Gastrocnemius medialis (tissue), 4 donors: ENCODE results near the gene MEIS2. TPM values are rescaled to one million over a fixed set of nuclear protein-coding genes. Genes with fewer than 3 reads are reported as not detected.

ENCODE experiments used
- ATAC-seq, 2 donors: fragments of 150-250 bp; one replicate each; pipeline ENCODE4 v1.9.1; 2016
- DNase-seq, 2 donors: peaks; one replicate each; pipeline ENCODE4 v3.0.0-alpha.2; 2019
- H3K27ac ChIP-seq, 4 donors: fragments of 200-600 bp; sonication (generic); 1 replicate in 1 of 4; 2 replicates in 3 of 4; pipeline ENCODE4 v1.5.1; 2016 to 2018; ENCODE audit warnings: mild to moderate bottlenecking in 2 of 4, moderate library complexity in 1 of 4
- H3K27me3 ChIP-seq, 3 donors: fragments of 200-600 bp; sonication (generic) in 2 of 3; 1 replicate in 1 of 3; 2 replicates in 2 of 3; pipeline versions ENCODE4 v1.5.1 to v1.6.0; 2016 to 2019; ENCODE audit warnings: mild to moderate bottlenecking in 1 of 3, moderate library complexity in 1 of 3
- H3K36me3 ChIP-seq, 2 donors: fragments of 200-600 bp; sonication (generic) in 1 of 2; one replicate each; pipeline ENCODE4 v1.5.1; 2017 to 2018
- H3K4me1 ChIP-seq, 2 donors: fragments of 200-600 bp; sonication (generic) in 1 of 2; one replicate each; pipeline ENCODE4 v1.5.1; 2016 to 2017; ENCODE audit warnings: mild to moderate bottlenecking in 2 of 2
- H3K4me3 ChIP-seq, 4 donors: fragments of 200-600 bp; sonication (generic) in 3 of 4; 1 replicate in 1 of 4; 2 replicates in 3 of 4; pipeline ENCODE4 v1.5.1; 2016 to 2019; ENCODE audit warnings: mild to moderate bottlenecking in 2 of 4
- H3K9me3 ChIP-seq, 3 donors: fragments of 200-600 bp; sonication (generic) in 2 of 3; 1 replicate in 1 of 3; 2 replicates in 2 of 3; pipeline ENCODE4 v1.5.1; 2016 to 2019
- CTCF ChIP-seq, 5 experiments: fragments of 450-650 bp in 3 of 5; fragments of 200-600 bp in 2 of 5; sonication (generic) in 2 of 5; IDR thresholded peaks in 4 of 5; conservative IDR thresholded peaks in 1 of 5; 1 replicate in 4 of 5; 2 replicates in 1 of 5; pipeline ENCODE4 v1.5.1; 2016 to 2019; ENCODE audit warnings: antibody characterized with exemption in 5 of 5, mild to moderate bottlenecking in 3 of 5, moderate library complexity in 3 of 5
- POLR2A ChIP-seq, 2 donors: fragments of 450-650 bp; IDR thresholded peaks; one replicate each; pipeline ENCODE4 v1.6.1; 2017; ENCODE audit warnings: antibody characterized with exemption in 2 of 2, mild to moderate bottlenecking in 2 of 2, moderate library complexity in 2 of 2
- in situ Hi-C, 4 donors: fragments of 200-750 bp; cut with MboI; loops; one replicate each; pipeline versions ENCODE4 v1.15.0 to v1.8.0; 2017; ENCODE audit warnings: low sequenced_read_pairs in 4 of 4
- intact Hi-C: fragments of 100-400 bp; cut with DNase I; formaldehyde crosslinking; loops from one replicate; pipeline ENCODE4 v1.15.1; 2023; ENCODE audit warnings: low total_unique reads
- total RNA-seq, 4 donors: library from RNA; depleted of rRNA; stranded (reverse); fragments of >200 nt; gene quantifications; one replicate each; pipeline versions ENCODE4 v1.1.0 to v1.2.3, GENCODE V29; 2016

The MEIS2 gene
- total RNA-seq, 4 donors from 2014 or later: 0.31 to 1.8 (median 0.40) TPM; not detected in 1

GRCh38 chr15:37100966-37101215 lies 542 bp upstream of the MEIS2 start:
- peaks cover 92 to 98% (median 98%) of the 10 kb centered on the region in 3 donors for H3K27me3 ChIP-seq
- ATAC-seq (peak in 1 of 2 donors; percentile 22), DNase-seq (no peak)
- peaks cover 26 to 43% of the 10 kb centered on the region in 2 donors for H3K4me1 ChIP-seq
- no peaks in the 10 kb centered on the region for H3K9me3 ChIP-seq
- TF ChIP-seq POLR2A (IDR thresholded peaks at IDR 0.05) (no peak), CTCF (IDR thresholded peaks at IDR 0.05 in 4 of 5, conservative IDR thresholded peaks at IDR 0.05 in 1 of 5) (no peak)
- peak overlapping the region; percentile 65 to 93 (median 72) for H3K4me3 ChIP-seq
- intact Hi-C loops (loop anchor here (5.0 kb wide), 1 partner anchor 219 kb away; no protein-coding TSS in a partner anchor), in situ Hi-C loops (loop anchor here in 3 of 4 donors (25.0 kb wide), 1 partner anchor 214 kb away; no protein-coding TSS in a partner anchor)
- no peaks in the 10 kb centered on the region for H3K36me3 ChIP-seq
- H3K27ac ChIP-seq: peak overlapping the region; percentile 32 to 75 (median 64)

GRCh38 chr15:37099319-37100108 lies 835 bp downstream of the MEIS2 start:
- TF ChIP-seq CTCF (IDR thresholded peaks at IDR 0.05 in 4 of 5, conservative IDR thresholded peaks at IDR 0.05 in 1 of 5) (no peak), POLR2A (IDR thresholded peaks at IDR 0.05) (no peak)
- H3K27ac ChIP-seq: peak overlapping the region; percentile 32 to 75 (median 64)
- H3K36me3 ChIP-seq: no peaks in the 10 kb centered on the region
- DNase-seq (no peak), ATAC-seq (no peak)
- peaks cover 26 to 53% of the 10 kb centered on the region in 2 donors for H3K4me1 ChIP-seq
- peak overlapping the region; percentile 65 to 93 (median 72) for H3K4me3 ChIP-seq
- H3K9me3 ChIP-seq: no peaks in the 10 kb centered on the region
- H3K27me3 ChIP-seq: peaks cover 87 to 98% (median 98%) of the 10 kb centered on the region in 3 donors
- in situ Hi-C loops: loop anchor here in 3 of 4 donors (25.0 kb wide), 1 partner anchor 212 kb away; no protein-coding TSS in a partner anchor
- intact Hi-C loops: loop anchor here (5.0 kb wide), 1 partner anchor 217 kb away; no protein-coding TSS in a partner anchor

- Histone ChIP-seq H3K27me3 (peaks cover 86 to 98% (median 98%) of the 10 kb centered on the region in 3 donors), H3K9me3 (no peaks in the 10 kb centered on the region), H3K27ac (peak overlapping the region in 3 of 4 donors; percentile 26 to 71 (median 46)), H3K4me1 (peaks cover 26 to 53% of the 10 kb centered on the region in 2 donors), H3K4me3 (peak overlapping the region; percentile 65 to 93 (median 72)), H3K36me3 (no peaks in the 10 kb centered on the region)
- DNase-seq: no peak
- intact Hi-C loops (no loop called here), in situ Hi-C loops (no loop called here)
- TF ChIP-seq CTCF (IDR thresholded peaks at IDR 0.05 in 4 of 5, conservative IDR thresholded peaks at IDR 0.05 in 1 of 5) (no peak), POLR2A (IDR thresholded peaks at IDR 0.05) (no peak)
- peak; percentile 18 to 21 for ATAC-seq
Measured at GRCh38 chr15:37098468-37099318, 1.7 kb downstream of the MEIS2 start.

- Histone ChIP-seq H3K27ac (peak overlapping the region in 2 of 4 donors; percentile 23 to 24), H3K36me3 (no peaks in the 10 kb centered on the region), H3K9me3 (no peaks in the 10 kb centered on the region), H3K27me3 (peaks cover 82 to 91% (median 84%) of the 10 kb centered on the region in 3 donors), H3K4me3 (peak overlapping the region; percentile 65 to 93 (median 72)), H3K4me1 (peaks cover 20 to 51% of the 10 kb centered on the region in 2 donors)
- no peak for DNase-seq
- in situ Hi-C loops (no loop called here), intact Hi-C loops (no loop called here)
- TF ChIP-seq CTCF (IDR thresholded peaks at IDR 0.05 in 4 of 5, conservative IDR thresholded peaks at IDR 0.05 in 1 of 5): no peak
- TF ChIP-seq POLR2A (IDR thresholded peaks at IDR 0.05): no peak
- no peak for ATAC-seq
Measured at GRCh38 chr15:37097144-37097919, 3.0 kb downstream of the MEIS2 start.
